Duodenal mucosa (tissue), 2 donors: ENCODE measurements around the gene DIP2C.

Experiments used
- H3K27ac ChIP-seq: one replicate; pipeline ENCODE4 v1.7.0; 2013; ENCODE audit warnings: low read depth, low read length
- H3K27me3 ChIP-seq, 2 donors: one replicate each; pipeline ENCODE4 v1.7.0; 2013; ENCODE audit warnings: low read length in 2 of 2, control low read depth in 1 of 2; ENCODE audit not compliant: insufficient read depth in 2 of 2, control insufficient read depth in 1 of 2
- H3K36me3 ChIP-seq, 2 donors: one replicate each; pipeline ENCODE4 v1.7.0; 2013; ENCODE audit warnings: low read length in 2 of 2, control low read depth in 1 of 2; ENCODE audit not compliant: insufficient read depth in 2 of 2, control insufficient read depth in 1 of 2
- H3K4me1 ChIP-seq, 2 donors: one replicate each; pipeline ENCODE4 v1.7.0; 2013; ENCODE audit warnings: low read length in 2 of 2, control low read depth in 1 of 2; ENCODE audit not compliant: insufficient read depth in 2 of 2, control insufficient read depth in 1 of 2
- H3K4me3 ChIP-seq, 2 donors: one replicate each; pipeline ENCODE4 v1.7.0; 2013; ENCODE audit warnings: low read length in 2 of 2, low read depth in 1 of 2
- H3K9ac ChIP-seq, 2 donors: one replicate each; pipeline ENCODE4 v1.7.0; 2013; ENCODE audit warnings: low read length in 2 of 2, low read depth in 1 of 2
- H3K9me3 ChIP-seq, 2 donors: one replicate each; pipeline ENCODE4 v1.7.0; 2013; ENCODE audit warnings: low read length in 2 of 2, control low read depth in 1 of 2; ENCODE audit not compliant: control insufficient read depth in 1 of 2

DIP2C gene

DNA sequence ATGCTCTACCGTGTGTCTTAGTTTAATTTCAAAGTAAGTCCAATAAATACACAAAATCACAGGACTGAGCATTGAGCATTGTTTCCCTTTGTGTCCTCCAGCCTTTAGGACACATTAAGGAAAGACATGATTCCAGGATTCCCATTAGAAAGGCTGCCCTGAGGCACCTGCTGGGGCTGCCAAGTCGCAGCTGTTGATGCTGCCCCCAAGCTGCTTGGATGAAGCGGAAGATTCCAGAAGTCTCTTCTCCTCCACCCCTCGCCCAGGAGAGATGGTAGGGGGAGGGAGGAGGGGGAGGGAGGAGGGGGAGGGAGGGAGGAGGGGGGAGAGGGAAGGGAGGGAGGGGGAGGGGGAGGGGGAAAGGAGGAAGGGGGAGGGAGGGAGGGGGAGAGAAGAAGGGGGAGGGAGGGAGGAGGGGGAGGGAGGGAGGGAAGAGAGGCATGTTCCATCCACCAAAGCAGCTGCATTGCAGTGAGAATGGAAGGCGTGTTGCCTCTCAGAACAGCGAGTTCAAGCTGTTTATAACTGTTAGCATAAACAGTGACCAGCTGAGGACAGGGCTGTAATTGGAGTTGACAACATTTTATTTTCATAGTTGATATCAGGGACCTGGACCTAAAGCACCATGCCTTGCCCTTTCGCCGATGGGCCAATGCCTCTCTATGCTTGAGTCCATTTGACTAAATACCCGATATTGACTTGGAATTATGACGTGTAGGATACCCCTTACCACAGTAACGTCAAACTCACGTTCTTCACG is 67.3 kb downstream of the DIP2C start:
- Histone ChIP-seq H3K4me1 (peaks cover 4 to 17% of the 10 kb centered on the region in 2 donors), H3K36me3 (no peaks in the 10 kb centered on the region), H3K27ac (no peak overlapping the region), H3K27me3 (peaks cover 0 to 4% of the 10 kb centered on the region in 2 donors), H3K9ac (no peak overlapping the region), H3K9me3 (no peaks in the 10 kb centered on the region), H3K4me3 (no peak overlapping the region)

DNA sequence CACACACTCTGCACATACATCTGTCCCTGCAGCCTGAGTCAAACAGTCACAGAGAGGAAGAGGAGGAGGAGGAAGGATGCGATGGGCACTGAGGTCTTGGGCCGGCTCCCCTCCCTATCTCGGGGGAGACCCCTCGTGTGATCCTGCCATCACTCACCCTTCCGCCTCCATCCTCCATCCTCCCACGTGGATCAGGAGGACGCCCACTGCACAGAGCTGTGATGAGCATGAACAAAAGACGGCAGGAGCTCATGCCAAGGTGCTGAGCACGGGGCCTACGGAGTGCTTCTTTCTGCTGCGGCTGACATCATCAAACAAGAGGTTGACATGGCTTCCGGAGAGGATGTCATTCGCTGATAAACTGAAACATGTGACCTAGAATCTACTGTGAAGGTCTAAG is 68.0 kb downstream of the DIP2C start:
- Histone ChIP-seq H3K4me1 (peaks cover 4 to 17% of the 10 kb centered on the region in 2 donors), H3K4me3 (no peak overlapping the region), H3K27me3 (peaks cover 0 to 4% of the 10 kb centered on the region in 2 donors), H3K36me3 (no peaks in the 10 kb centered on the region), H3K9ac (no peak overlapping the region), H3K9me3 (no peaks in the 10 kb centered on the region), H3K27ac (no peak overlapping the region)

DNA sequence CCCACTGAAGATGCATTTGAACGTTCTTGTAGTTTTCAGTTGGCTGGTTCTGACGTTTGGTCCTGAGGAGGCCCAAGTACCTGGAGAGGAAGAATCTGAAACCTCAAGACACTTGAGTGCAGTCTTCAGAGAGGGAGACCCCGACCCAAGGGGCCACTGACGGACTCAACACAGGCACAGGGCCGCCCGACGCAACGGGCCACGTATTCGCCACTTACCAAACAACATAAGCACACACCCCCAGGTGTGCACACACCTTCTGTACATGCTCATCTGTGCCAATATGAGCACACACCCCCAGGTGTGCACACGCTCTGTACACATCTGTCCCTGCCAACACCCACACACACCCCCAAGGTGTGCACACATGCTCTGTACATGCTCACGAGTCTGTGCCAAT is 68.5 kb downstream of the DIP2C start:
- no peak overlapping the region for H3K27ac ChIP-seq
- peaks cover 4 to 16% of the 10 kb centered on the region in 2 donors for H3K4me1 ChIP-seq
- no peak overlapping the region for H3K4me3 ChIP-seq
- H3K27me3 ChIP-seq, result peaks cover 0 to 4% of the 10 kb centered on the region in 2 donors
- no peak overlapping the region for H3K9ac ChIP-seq
- no peaks in the 10 kb centered on the region for H3K9me3 ChIP-seq
- H3K36me3 ChIP-seq, result no peaks in the 10 kb centered on the region

- peaks cover 4 to 13% of the 10 kb centered on the region in 2 donors for H3K4me1 ChIP-seq
- H3K27ac ChIP-seq, result no peak overlapping the region
- H3K4me3 ChIP-seq, result no peak overlapping the region
- no peak overlapping the region for H3K9ac ChIP-seq
- H3K9me3 ChIP-seq, result no peaks in the 10 kb centered on the region
- peaks cover 0 to 4% of the 10 kb centered on the region in 2 donors for H3K27me3 ChIP-seq
- no peaks in the 10 kb centered on the region for H3K36me3 ChIP-seq
Observed at GRCh38 chr10:620417-620816, 69.1 kb downstream of the DIP2C start.

- Histone ChIP-seq H3K4me1 (peaks cover 4 to 16% of the 10 kb centered on the region in 2 donors), H3K27me3 (peaks cover 0 to 4% of the 10 kb centered on the region in 2 donors)
Observed at GRCh38 chr10:619710-620109, 69.8 kb downstream of the DIP2C start.

GRCh38 chr10:618229-618989 is 71.1 kb downstream of the DIP2C start:
- H3K9me3 ChIP-seq, result no peaks in the 10 kb centered on the region
- peaks cover 13 to 29% of the 10 kb centered on the region in 2 donors for H3K4me1 ChIP-seq
- peaks cover 0 to 4% of the 10 kb centered on the region in 2 donors for H3K27me3 ChIP-seq
- no peak overlapping the region for H3K9ac ChIP-seq
- H3K36me3 ChIP-seq, result no peaks in the 10 kb centered on the region
- H3K4me3 ChIP-seq, result no peak overlapping the region
- H3K27ac ChIP-seq, result no peak overlapping the region

More at GRCh38 chr10:619710-620109, 69.8 kb downstream of the DIP2C start:
- H3K9ac ChIP-seq, result no peak overlapping the region
- H3K27ac ChIP-seq, result no peak overlapping the region
- H3K4me3 ChIP-seq, result no peak overlapping the region
- H3K9me3 ChIP-seq, result no peaks in the 10 kb centered on the region
- H3K36me3 ChIP-seq, result no peaks in the 10 kb centered on the region

DNA sequence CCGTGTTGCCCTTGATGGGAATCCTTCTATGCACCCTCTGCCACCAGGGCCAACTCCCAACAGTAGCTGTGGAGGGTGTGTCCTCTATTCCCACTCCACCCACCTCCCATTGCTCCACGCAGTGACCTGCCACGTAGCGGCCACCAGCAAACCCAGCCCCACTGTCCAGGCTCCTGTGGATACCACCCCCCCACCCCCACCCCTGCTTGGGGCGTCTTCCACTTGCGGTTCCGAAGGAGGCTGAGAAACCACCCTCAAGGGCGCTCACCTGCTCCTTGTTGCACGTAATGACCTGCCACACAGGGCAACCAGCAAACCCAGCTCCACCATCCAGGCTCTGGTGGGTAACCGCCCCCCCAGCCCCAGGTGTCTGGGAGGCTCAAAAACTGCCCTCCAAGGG is 72.0 kb downstream of the DIP2C start:
- H3K36me3 ChIP-seq, result no peaks in the 10 kb centered on the region
- no peak overlapping the region for H3K4me3 ChIP-seq
- H3K9ac ChIP-seq, result no peak overlapping the region
- no peaks in the 10 kb centered on the region for H3K9me3 ChIP-seq
- H3K27me3 ChIP-seq, result peaks cover 0 to 4% of the 10 kb centered on the region in 2 donors
- no peak overlapping the region for H3K27ac ChIP-seq
- peaks cover 18 to 27% of the 10 kb centered on the region in 2 donors for H3K4me1 ChIP-seq

GRCh38 chr10:615583-616152 is 73.8 kb downstream of the DIP2C start:
- H3K36me3 ChIP-seq, result no peaks in the 10 kb centered on the region
- no peak overlapping the region for H3K27ac ChIP-seq
- no peak overlapping the region for H3K4me3 ChIP-seq
- no peaks in the 10 kb centered on the region for H3K9me3 ChIP-seq
- H3K27me3 ChIP-seq, result peaks cover 0 to 4% of the 10 kb centered on the region in 2 donors
- no peak overlapping the region for H3K9ac ChIP-seq
- H3K4me1 ChIP-seq, result peaks cover 17 to 22% of the 10 kb centered on the region in 2 donors

GRCh38 chr10:614790-615582 is 74.5 kb downstream of the DIP2C start:
- H3K36me3 ChIP-seq, result no peaks in the 10 kb centered on the region
- peaks cover 0 to 4% of the 10 kb centered on the region in 2 donors for H3K27me3 ChIP-seq
- H3K27ac ChIP-seq, result no peak overlapping the region
- H3K4me1 ChIP-seq, result peaks cover 17 to 22% of the 10 kb centered on the region in 2 donors
- H3K4me3 ChIP-seq, result no peak overlapping the region
- no peak overlapping the region for H3K9ac ChIP-seq
- no peaks in the 10 kb centered on the region for H3K9me3 ChIP-seq
